HepG2 (cell line): ENCODE measurements around the gene ATRNL1.

Experiments used
- CBX1 ChIP-seq: IDR thresholded peaks from one replicate; pipeline ENCODE4 v1.6.1; 2016; ENCODE audit warnings: antibody characterized with exemption, low read depth
- CTCF ChIP-seq: sonication (generic); formaldehyde crosslinking; IDR thresholded peaks from 2 replicates; pipeline ENCODE4 v1.5.0; 2020; ENCODE audit warnings: mild to moderate bottlenecking, missing genetic modification reagents, moderate library complexity
- ETS1 ChIP-seq: sonication (generic); formaldehyde crosslinking; IDR thresholded peaks from 2 replicates; pipeline ENCODE4 v1.4.0; 2020; ENCODE audit warnings: missing genetic modification reagents
- FOXA3 ChIP-seq: IDR thresholded peaks from 2 replicates; pipeline ENCODE4 v1.6.1; 2016; ENCODE audit warnings: missing genetic modification reagents, missing compliant biosample characterization
- POLR2AphosphoS5 ChIP-seq: IDR thresholded peaks from 2 replicates; pipeline ENCODE4 v1.6.1; 2012; ENCODE audit warnings: low read depth, low read length
- TBX2 ChIP-seq: sonication (generic); formaldehyde crosslinking; IDR thresholded peaks from 2 replicates; pipeline ENCODE4 v1.5.0; 2020; ENCODE audit warnings: missing genetic modification reagents, mild to moderate bottlenecking, borderline replicate concordance
- ZMYM3 ChIP-seq: sonication (generic); formaldehyde crosslinking; IDR thresholded peaks from 2 replicates; pipeline ENCODE4 v1.5.1; 2020; ENCODE audit warnings: mild to moderate bottlenecking, missing genetic modification reagents
- ZNF282 ChIP-seq: fragments of 450-650 bp; IDR thresholded peaks from 2 replicates; pipeline ENCODE4 v1.6.1; 2018; ENCODE audit not compliant: partially characterized antibody
- ZNF30 ChIP-seq: sonication (generic); formaldehyde crosslinking; IDR thresholded peaks from 2 replicates; pipeline ENCODE4 v1.5.0; 2020; ENCODE audit warnings: mild to moderate bottlenecking, missing genetic modification reagents
- ZNF670 ChIP-seq: sonication (generic); formaldehyde crosslinking; IDR thresholded peaks from 2 replicates; pipeline ENCODE4 v1.8.0; 2022; ENCODE audit warnings: mild to moderate bottlenecking, missing genetic modification reagents, borderline replicate concordance
- TF ChIP-seq, protein P1 (sequence below): sonication (generic); formaldehyde crosslinking; IDR thresholded peaks from 2 replicates; pipeline ENCODE4 v1.4.0; 2020; ENCODE audit warnings: missing genetic modification reagents

GRCh38 chr10:115052728-115053127 lies 40.4 kb upstream of the ATRNL1 start:
- TF ChIP-seq FOXA3 (no peak), ETS1 (CRISPR knock-in tag) (no peak), ZNF30 (CRISPR knock-in tag) (no peak), ZMYM3 (CRISPR knock-in tag) (no peak), CBX1 (no peak), ZNF282 (no peak), POLR2AphosphoS5 (no peak), TBX2 (no peak), CTCF (CRISPR knock-in tag) (no peak), ZNF670 (CRISPR knock-in tag) (no peak)
- TF ChIP-seq, protein P1, sequence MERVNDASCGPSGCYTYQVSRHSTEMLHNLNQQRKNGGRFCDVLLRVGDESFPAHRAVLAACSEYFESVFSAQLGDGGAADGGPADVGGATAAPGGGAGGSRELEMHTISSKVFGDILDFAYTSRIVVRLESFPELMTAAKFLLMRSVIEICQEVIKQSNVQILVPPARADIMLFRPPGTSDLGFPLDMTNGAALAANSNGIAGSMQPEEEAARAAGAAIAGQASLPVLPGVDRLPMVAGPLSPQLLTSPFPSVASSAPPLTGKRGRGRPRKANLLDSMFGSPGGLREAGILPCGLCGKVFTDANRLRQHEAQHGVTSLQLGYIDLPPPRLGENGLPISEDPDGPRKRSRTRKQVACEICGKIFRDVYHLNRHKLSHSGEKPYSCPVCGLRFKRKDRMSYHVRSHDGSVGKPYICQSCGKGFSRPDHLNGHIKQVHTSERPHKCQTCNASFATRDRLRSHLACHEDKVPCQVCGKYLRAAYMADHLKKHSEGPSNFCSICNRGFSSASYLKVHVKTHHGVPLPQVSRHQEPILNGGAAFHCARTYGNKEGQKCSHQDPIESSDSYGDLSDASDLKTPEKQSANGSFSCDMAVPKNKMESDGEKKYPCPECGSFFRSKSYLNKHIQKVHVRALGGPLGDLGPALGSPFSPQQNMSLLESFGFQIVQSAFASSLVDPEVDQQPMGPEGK (CRISPR knock-in tag): no peak
